SHP77 (cell line): Measurements from ENCODE around the gene ASPHD2.

ENCODE experiments used
- DNase-seq, 2 experiments: peaks; one replicate each; lab custom pipeline; 2025; lab: John Stamatoyannopoulos, UW

Gene ASPHD2

GRCh38 chr22:26476705-26477340, 47.8 kb downstream of the ASPHD2 start:
- no peak for DNase-seq

DNA sequence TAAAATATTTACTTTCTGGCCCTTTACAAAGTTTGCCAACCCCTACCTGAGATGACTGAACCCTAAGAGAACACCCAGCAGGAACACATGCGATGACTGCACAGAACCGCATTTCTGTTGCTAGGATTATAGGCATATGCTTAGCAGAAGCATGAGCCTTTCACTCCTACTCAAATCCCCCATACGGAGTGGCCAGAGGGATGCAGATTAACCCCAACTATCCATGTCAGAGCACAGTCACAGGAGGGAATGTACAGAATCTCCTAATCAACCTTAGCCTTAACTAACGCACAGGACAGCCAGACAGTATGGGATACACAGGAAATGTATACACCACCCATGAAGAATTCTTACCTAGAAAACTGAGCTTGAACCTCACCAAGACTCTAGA, 48.3 kb downstream of the ASPHD2 start:
- DNase-seq = no peak

DNA sequence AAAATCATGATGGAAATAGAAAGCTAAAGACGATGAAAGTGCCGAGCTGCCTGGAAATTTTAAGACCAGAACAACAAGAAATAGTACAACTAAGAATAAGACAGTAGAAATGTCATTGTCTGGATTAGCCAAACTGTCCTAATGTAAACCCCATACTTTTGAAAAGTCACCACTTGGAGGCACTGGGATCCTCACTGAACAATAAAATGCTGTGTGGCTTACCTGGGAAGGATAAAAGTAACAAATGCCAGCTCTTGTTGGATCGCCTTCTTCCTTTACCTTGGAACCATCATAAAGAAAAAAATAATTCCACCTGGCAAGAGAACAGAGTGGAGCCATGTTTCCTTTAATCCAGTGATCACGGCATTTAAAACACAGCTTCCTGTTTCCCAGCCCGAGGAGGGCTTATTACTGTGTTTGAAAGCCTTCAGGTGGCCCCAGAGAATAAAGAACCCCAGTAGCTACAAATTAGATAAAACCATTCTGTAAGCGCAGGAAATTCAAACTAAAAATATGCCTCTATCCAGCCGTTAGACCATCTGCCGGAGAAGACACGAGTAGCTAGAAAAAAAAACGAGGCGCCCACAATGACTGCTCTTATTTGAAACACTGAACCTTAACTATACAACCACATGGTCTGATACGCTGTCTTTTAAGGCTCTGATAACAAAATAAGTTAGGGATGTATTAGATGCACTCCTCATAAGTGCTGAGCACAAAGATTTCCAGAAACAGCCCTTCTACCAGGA, 50.2 kb downstream of the ASPHD2 start:
- DNase-seq = no peak

DNA sequence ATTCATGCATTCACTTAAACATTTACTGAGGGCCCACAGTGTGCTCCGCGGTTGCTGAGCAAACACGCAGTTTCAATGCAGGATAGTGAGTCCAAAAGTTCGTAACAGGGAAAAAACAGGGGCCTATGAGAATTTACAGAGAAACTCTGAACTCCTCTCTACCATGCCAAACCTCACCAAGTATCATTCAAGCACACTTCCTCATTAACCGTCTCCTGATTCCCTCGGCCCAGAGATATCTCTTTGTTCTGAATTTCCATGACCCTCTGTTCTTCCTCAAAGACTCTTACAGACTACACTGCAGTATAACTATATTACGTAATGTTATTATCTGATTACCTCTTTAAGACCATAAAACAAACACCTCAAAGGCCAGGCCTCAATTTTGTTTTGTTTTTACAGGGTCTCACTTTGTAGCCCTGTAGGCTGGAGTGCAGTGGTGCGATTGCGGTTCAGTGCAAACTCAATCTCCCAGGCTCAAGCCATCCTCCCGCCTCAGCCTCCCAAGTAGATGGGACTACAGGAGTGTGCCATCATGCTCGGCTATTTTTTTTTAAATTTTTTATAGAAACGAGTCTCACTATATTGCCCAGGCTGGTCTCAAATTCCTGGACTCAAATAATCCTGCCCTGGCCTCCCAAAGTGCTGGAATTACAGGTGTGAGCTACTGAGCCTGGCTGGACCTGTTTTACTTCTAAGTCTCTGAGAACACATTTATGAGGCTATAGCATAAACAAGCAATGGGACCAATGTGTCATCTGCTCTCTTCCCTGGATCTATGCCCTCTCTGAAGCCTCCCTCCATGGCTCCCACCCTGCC, 50.9 kb downstream of the ASPHD2 start:
- no peak for DNase-seq

DNA sequence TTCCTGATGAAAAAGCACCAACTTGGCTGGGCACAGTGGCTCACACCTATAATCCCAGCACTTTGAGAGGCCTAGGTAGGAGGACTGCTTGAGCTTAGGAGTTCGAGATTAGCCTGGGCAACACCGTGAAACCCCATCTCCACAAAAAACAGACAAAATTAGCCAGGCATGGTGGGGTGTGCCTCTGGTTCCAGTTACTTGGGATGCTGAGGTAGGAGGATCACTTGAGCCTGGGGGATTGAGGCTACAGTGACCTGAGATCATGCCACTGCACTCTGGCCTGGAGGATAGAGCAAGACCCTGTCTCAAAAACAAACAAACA, 51.5 kb downstream of the ASPHD2 start:
- no peak for DNase-seq

DNA sequence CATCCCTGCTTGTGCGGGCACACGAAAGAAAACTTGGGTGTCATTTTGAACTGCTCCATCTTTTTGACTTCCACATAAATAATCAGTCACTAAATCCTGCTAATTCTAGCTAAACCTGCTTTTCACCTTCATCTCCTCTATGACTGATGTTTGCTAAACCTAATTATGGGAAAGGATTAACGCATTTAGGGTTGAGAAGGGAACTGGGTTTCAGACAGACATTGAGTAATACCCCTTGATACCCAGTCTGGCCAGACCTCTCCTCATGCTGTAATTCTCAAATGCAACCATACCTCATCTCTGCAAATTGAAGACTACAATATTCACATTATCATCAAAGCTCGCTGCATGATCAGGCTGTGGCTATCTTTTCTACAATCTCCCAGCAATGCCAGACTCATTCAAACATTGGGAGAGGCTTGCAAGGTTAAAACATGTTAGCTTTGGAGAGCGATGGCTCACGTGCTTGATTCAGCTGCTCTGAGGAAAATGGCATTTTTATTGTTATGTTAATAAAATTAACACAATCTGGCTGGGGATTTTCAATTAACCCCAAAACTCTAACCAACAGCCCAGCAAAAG, 52.1 kb downstream of the ASPHD2 start:
- DNase-seq = no peak

DNA sequence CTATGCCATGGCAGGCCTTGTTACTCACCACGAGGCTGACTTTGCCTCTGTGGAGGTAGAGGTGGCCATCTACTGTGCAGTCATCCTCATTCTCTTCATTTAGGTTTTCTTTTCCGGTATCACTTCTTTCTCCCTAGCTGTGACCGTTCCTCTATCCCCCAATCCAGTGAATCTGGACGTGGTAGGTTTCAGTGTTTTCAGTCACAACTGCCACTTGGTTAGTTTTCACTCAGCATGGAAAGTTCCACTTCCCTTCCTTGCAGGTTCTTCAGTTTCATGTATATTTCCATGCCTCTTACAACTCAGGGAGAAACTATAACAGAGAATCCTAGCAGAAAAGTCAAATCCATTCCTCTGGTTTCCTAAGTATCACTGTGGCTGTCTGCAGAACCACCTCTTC, 52.6 kb downstream of the ASPHD2 start:
- no peak for DNase-seq

DNA sequence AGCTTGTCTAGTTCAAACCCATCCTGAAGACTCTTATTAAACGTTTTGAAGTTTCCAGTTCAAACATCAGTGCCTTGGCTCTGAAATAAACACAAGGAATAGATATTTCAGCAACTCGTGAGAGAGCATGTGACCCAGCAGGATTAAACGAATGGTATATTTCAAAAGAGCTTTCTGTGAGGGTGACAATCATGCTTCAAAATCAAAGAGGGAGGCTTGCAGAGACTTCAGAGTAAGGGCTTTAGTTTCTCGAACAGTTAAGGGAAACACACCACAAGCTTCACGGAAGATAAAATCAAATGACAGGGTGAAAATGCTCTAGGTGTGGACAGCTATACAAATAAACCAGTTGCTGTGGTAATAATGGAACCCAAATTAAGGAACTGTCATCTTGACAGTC, 53.1 kb downstream of the ASPHD2 start:
- no peak for DNase-seq

DNA sequence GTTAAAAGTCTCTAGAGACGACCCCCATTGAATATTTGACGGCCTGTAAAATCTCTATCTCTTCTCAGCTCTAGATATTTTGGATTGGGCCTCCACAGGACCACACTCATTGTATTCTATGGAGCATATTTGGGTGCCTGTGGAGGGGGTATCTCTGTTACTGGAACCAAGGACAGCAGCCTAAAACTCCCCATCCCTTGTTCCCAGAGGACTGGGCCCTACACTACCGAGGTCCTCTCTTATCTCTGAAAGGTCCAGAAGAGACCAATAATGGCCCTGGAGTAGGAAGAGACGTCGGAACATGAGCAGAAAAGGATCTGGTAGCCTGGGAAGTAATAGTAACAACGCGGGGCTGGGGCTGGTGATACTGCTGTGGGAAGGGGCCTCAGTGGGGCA, 54.0 kb downstream of the ASPHD2 start:
- no peak for DNase-seq

- DNase-seq = peak; percentile 81
Measured at GRCh38 chr22:26483439-26484359, 54.6 kb downstream of the ASPHD2 start, which contains the start of the genes HPS4 and SRRD. HPS4 (minus strand) TSS chr22:26483783; CDS start chr22:26481762, 2,021 bp downstream. SRRD (plus strand) TSS chr22:26483877; CDS start chr22:26483891, 14 bp downstream.

DNA sequence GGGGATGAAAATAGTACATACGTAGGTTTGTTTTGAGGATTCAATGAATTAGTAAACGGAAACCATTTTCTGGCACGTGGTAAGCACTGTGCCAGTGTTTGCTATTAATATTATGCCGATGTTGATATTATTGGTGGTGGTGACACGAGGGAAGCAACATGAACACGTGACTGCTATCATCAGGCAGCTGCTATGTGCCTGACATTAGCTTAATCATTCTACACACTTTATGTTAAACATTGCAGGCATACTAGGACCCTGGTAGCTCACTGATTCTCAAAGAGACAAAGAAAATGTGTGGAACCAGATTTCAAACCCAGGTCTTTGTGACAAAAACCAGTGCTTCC, 55.3 kb downstream of the ASPHD2 start:
- DNase-seq = no peak

DNA sequence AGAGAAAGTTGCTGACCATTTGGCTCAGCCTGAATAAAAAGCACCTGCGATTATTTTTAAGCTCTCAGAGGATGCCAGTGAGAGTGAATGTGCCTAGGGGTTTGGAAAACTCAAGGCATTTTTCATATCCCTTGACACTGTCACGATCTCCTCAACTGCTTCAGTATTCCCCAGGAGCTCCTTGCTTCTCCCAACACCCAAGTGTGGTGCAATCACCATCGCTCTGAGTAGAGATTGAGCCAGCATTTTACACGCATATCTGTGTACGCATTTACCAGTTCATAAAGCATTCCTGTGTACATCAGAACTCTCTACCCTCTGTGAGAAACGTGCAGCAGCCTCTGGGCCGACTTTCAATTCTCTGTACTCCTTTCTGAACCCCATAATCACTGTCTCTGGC, 56.0 kb downstream of the ASPHD2 start:
- no peak for DNase-seq

GRCh38 chr22:26485806-26486390, 56.8 kb downstream of the ASPHD2 start:
- no peak for DNase-seq

- no peak for DNase-seq
Measured at GRCh38 chr22:26486394-26486793, 57.3 kb downstream of the ASPHD2 start.

DNA sequence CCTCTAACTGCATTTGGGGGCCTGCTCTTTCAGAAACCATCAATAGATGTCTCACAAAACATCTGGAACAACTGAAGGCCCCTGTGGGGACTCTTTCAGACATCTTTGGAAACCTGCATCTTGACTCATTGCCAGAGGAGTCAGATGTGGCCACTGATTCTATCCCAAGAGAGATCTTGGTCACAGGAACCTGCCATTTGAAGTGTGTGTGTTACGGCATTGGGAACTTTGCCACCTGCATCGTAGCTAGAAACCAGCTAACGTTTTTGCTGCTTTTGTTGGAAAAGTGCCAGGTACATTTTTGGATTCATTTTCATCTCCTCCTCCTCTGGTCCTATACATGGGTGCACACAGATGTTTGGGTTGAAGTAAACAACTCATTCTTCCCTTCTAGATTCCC, 58.9 kb downstream of the ASPHD2 start:
- no peak for DNase-seq

GRCh38 chr22:26489447-26490036, 60.5 kb downstream of the ASPHD2 start:
- no peak for DNase-seq

DNA sequence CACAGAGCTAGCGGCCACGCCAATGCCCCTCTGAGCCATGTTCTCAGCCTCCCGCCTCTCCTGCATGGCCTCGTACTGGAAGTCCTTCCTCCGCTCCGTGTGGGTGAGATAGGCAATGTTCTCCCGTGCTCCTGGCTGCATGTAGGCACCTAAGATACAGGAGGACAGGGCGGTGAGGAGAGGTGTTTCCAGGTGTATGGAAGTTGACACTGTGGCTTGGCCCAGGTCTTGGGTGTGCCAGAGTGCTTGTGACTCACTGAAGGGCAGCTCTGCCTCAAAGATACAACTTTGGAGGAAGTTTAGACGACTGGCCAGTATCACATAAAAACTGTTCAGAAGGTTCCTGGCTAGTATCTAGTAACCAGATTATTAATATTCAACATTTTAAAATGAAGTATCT, 63.2 kb downstream of the ASPHD2 start:
- DNase-seq = no peak

GRCh38 chr22:26494506-26494905, 65.4 kb downstream of the ASPHD2 start:
- no peak for DNase-seq
